HEK293T (cell line): ENCODE data around the gene CCDC88C.

ENCODE experiments used
- FOXK2 ChIP-seq: fragments of 450-650 bp; IDR thresholded peaks from 2 replicates; pipeline ENCODE4 v1.6.1; 2016; ENCODE audit warnings: mild to moderate bottlenecking
- HDGF ChIP-seq: fragments of 450-650 bp; IDR thresholded peaks from 2 replicates; pipeline ENCODE4 v1.6.1; 2017; ENCODE audit warnings: antibody characterized with exemption, borderline replicate concordance
- NFRKB ChIP-seq: fragments of 450-650 bp; IDR thresholded peaks from 2 replicates; pipeline ENCODE4 v1.6.1; 2016; ENCODE audit warnings: mild to moderate bottlenecking, moderate library complexity
- ZNF384 ChIP-seq: fragments of 450-650 bp; IDR thresholded peaks from 2 replicates; pipeline ENCODE4 v1.6.1; 2016
- TF ChIP-seq, protein P1 (sequence below): fragments of 450-650 bp; IDR thresholded peaks from 2 replicates; pipeline ENCODE4 v1.6.1; 2016

DNA sequence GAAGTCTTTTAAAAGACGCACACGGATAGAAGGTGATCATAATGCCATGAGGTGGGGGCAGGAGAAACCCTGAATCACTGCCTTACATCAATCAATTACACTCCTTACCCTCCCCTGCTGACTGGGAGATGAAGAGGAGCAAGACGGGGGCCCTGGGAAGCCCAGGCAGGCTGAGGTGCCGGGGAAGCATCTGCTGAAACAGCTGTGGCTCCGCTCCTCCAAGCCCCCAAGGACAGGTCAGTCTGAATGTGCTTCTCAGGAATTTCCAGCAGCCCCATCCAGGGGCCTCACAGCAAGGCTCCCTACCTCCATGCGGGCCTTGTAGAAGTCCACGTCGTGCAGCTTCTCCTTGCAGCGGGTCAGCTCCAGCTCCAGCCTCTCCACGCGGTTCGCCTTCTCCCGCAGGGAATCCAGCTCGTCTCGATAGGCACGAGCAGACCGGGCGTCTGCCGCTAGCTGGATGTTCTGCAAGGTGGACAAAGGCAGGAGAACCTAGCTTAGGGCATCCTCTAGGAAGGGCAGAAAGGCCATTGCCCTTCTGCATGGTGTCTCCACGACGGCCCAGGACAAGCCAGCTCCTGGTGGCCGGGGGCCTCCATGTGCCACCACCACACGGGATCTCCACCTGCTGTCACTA is 79.8 kb downstream of the CCDC88C start:
- no peak for TF ChIP-seq HDGF
- TF ChIP-seq ZNF384 = no peak
- no peak for TF ChIP-seq NFRKB
- TF ChIP-seq, protein P1, sequence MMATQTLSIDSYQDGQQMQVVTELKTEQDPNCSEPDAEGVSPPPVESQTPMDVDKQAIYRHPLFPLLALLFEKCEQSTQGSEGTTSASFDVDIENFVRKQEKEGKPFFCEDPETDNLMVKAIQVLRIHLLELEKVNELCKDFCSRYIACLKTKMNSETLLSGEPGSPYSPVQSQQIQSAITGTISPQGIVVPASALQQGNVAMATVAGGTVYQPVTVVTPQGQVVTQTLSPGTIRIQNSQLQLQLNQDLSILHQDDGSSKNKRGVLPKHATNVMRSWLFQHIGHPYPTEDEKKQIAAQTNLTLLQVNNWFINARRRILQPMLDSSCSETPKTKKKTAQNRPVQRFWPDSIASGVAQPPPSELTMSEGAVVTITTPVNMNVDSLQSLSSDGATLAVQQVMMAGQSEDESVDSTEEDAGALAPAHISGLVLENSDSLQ = no peak
- no peak for TF ChIP-seq FOXK2
